HG03060 (cell line): ENCODE data around the gene ADI1.

Source experiments
- ATAC-seq: cut with Tn5 transposase; IDR thresholded peaks from one replicate; pipeline ENCODE4 v1.9.1; 2021; ENCODE audit warnings: low read depth, moderate number of reproducible peaks; ENCODE audit not compliant: unreplicated experiment

The ADI1 gene

GRCh38 chr2:3482363-3482821 is 36.9 kb downstream of the ADI1 start:
- no peak for ATAC-seq

GRCh38 chr2:3481736-3482362 is 37.5 kb downstream of the ADI1 start:
- ATAC-seq: no peak

GRCh38 chr2:3481011-3481400 is 38.3 kb downstream of the ADI1 start:
- ATAC-seq: no peak

DNA sequence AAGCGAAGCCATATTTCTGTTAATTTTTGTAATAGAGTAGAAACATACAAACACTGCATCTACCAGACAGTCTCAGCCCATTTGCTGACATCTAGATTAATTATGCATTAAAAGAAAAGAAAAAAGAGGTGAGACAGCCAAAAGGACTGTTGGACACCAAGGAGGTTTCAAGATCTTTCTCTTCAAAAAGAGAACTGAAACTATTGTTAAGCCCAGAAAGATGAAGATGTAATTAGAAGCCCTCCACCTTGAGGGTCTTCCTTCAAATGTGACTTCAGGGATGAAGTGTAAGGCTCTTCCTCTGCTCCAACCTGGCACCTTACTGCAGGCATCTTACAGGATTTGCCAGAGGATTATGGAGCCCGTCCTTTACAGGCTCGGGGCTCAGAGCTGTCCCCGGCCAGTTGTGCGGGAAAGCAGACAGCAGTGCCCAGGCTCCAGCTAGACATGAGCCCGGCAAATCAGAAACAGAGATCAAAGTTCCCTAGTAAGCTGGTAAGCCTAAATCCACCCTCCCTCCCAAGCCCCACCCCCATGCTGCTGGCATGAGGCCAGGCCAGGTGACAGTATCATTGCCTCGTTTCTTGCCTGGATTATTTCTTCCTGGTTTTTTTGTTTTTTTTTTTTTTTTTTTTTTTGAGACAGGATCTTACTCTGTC is 38.9 kb downstream of the ADI1 start:
- ATAC-seq: no peak

- ATAC-seq: no peak
These were observed 39.7 kb downstream of the ADI1 start for GRCh38 chr2:3479430-3480320.

- ATAC-seq: no peak
These were observed 40.4 kb downstream of the ADI1 start for GRCh38 chr2:3478846-3479385.

DNA sequence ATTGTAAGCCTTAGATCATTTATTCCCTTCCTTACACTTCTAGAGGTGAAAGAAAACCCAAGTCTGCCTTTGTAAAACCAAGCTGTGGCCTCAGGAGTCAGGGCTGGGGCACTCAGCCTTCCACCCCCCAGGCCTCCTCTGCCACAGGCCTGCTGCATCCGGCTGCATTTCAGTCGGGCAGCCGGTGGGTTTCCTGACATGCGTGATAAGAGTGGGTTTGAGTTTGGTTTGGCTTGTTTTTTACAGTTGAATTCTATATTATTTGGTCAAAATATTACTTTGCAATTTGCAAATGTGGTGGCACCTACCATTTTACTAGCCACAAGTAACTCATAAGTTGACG is 42.4 kb downstream of the ADI1 start:
- no peak for ATAC-seq

- no peak for ATAC-seq
These were observed 42.9 kb downstream of the ADI1 start for GRCh38 chr2:3476321-3476984.

DNA sequence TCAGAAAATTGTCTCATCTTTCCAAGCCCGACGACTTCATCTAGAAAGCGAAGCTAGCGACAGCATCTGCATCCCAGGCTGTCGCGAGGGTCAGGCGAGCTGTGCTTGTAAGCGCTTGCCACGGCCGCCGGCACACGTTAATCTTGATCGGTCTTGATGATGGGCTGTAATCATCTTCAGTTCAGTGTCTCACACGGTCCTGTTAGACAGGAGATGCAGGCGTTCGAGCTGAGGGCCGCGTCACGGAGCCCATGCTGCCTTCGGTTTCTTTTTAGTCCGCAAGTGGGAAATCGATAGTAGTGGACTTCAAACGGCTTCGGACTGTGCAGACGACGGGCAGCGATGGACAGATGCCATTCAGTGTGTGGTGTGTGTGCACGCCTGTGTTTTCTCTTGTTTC is 43.6 kb downstream of the ADI1 start:
- no peak for ATAC-seq

- no peak for ATAC-seq
These were observed 46.4 kb downstream of the ADI1 start for GRCh38 chr2:3472966-3473365.

GRCh38 chr2:3472296-3472695 is 47.0 kb downstream of the ADI1 start:
- no peak for ATAC-seq

- ATAC-seq: no peak
These were observed 48.2 kb downstream of the ADI1 start for GRCh38 chr2:3470856-3471737.

- ATAC-seq: no peak
These were observed 49.1 kb downstream of the ADI1 start for GRCh38 chr2:3470166-3470651.

DNA sequence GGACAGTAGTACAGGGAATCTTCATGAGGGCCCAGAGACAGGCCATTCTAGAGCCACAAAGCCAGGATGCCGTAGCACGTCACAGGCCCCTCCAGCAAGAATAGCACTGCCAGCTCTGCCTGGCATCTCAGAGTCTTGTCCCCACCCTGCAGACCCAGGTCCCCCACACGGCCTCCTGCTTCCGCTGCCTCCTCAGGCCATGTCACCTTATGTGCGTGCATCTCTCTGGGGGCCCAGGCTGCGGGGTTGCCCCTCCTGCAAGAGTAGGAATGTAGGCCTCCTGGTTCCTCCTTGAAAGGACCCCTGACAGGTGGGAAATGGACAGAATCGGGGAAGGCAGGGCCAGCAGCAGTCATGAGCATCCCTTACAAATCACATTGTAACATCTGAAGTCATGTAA is 49.8 kb downstream of the ADI1 start:
- ATAC-seq: no peak

DNA sequence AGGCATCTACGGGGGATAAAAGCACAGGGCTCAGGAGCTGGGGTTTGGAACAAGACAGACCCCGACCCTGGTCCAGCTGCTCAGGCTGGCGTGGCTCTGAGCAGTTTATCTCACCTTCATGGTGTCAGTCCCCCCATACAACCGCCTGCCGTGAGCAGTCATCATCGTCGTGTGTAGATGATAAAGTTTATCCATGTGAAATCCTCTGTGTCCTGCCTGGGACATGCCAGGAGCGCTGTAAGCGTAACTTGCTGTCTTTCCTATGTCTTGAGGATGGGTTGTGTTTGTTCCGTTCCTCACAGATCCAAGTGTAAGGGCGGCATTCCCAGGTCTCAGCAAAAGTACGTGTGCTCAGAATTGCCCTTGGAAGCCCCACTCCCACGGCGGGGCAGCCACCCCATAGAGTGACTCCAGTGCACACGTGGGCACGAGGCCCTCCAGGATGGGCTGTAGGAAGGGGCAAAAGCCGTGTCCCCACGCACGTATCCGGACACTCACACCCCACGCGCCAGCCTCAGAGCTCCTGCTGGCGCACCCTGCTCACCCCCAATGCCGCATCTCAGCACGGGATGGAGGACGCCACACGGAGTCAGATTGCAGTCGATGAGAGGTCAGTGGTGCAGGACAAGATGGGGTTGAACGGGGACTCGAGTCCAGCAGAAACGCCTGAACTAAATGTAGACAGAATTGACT is 50.9 kb downstream of the ADI1 start:
- ATAC-seq: no peak

DNA sequence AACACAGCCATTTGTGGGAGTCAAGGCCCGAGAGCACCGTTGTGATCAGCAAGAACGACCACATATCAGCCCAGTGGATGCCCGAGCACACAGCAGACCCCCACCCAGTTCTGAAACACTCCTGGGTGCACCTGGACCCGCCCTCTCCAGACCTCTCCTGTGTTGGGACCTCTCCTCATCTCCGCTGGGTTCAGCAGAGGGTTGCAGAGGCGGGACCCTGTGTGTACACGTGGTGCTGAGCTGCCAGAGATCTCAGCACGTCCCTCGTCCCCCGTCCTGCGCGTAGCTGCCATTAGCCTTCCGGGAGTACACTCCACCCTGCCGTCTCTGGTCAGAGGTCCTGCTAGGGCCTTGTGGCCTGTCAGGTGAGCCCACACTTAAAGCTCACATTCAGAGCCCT is 51.7 kb downstream of the ADI1 start:
- no peak for ATAC-seq

DNA sequence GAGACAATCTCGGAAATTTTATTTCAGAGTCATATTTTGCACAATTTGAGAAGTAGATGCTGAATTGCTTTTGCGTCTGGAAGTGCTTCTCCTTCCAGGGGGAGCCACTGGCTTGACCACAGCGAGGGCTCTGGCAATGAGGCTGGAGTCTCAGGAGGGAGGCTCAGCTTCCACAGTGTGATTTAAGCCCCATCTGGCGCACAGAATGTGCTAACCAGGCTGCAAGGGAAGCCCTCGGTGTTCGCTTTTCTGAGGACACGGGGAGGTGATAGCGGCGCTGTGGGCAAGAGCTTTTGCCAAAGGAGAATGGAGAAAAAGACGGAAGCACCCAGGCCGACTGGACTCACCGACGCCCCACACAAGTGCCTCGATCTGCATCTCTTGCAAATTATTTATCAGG is 52.4 kb downstream of the ADI1 start:
- ATAC-seq: no peak

- no peak for ATAC-seq
These were observed 52.9 kb downstream of the ADI1 start for GRCh38 chr2:3466482-3466863.

- ATAC-seq: no peak
These were observed 53.4 kb downstream of the ADI1 start for GRCh38 chr2:3465844-3466481.
